ENCODE data around the gene SLC49A4. TPM values are rescaled to one million over a fixed set of nuclear protein-coding genes. Genes with fewer than 3 reads are reported as not detected.

The SLC49A4 gene
- total RNA-seq, 4 donors from 2014 or later, result 20.4 to 33.9 (median 28.7) TPM

DNA sequence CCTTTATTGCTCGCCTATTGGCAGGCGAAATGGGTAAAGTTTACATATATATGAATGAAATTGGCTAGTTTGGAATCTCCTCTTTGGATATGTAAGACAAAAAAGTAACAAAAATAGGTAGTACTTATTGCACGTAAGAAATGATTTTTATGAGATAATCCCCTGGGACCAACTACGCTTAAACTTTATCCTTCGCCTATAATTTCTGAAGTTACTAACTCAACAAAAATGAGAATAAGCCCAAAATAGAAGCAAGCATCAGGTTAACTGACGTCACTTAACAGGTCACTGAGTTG lies 438 bp upstream of the SLC49A4 start:
- Histone ChIP-seq H3K4me3 (peak overlapping the region; percentile 63 to 72), H3K4me1 (peaks cover 2 to 55% (median 5%) of the 10 kb centered on the region in 3 donors), H3K9me3 (no peaks in the 10 kb centered on the region), H3K36me3 (no peaks in the 10 kb centered on the region), H3K27me3 (no peaks in the 10 kb centered on the region), H3K27ac (peak overlapping the region; percentile 91 to 99 (median 94))
- TF ChIP-seq, protein P1, sequence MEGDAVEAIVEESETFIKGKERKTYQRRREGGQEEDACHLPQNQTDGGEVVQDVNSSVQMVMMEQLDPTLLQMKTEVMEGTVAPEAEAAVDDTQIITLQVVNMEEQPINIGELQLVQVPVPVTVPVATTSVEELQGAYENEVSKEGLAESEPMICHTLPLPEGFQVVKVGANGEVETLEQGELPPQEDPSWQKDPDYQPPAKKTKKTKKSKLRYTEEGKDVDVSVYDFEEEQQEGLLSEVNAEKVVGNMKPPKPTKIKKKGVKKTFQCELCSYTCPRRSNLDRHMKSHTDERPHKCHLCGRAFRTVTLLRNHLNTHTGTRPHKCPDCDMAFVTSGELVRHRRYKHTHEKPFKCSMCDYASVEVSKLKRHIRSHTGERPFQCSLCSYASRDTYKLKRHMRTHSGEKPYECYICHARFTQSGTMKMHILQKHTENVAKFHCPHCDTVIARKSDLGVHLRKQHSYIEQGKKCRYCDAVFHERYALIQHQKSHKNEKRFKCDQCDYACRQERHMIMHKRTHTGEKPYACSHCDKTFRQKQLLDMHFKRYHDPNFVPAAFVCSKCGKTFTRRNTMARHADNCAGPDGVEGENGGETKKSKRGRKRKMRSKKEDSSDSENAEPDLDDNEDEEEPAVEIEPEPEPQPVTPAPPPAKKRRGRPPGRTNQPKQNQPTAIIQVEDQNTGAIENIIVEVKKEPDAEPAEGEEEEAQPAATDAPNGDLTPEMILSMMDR (IDR thresholded peaks at IDR 0.05), result no peak
- peak; percentile 4 for TF ChIP-seq EP300 (IDR thresholded peaks at IDR 0.05)
- no peak for TF ChIP-seq POLR2AphosphoS5 (IDR thresholded peaks at IDR 0.05)
- ATAC-seq, result no peak
- WGBS, 2 donors (ENCODE audit: low coverage in 1 of 2), result 0% methylated on average over 6 of the region's 6 CpGs

DNA sequence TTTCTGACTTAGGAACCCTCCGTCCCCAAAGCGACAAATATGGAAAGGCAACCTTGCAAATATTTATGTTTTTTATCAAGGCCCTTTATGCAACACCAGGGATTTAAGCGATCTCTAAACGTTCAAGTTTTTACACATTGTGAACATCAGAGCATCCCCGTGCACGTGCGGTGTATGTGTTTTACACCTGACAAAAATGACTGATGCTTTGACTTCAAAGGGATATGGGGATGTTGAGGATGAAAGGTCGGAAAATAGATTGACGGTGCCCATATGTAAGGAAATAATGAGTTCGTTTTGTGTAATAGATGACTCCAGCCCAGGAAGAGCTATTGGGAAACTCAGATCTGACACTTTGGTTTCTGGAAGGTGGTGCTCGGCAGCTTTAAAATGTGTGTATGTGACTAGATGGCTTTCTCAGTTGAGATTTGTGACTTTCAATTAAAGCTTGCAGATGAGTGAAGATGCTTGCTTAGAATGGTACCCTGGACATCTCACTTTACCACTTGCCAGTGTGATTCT lies 866 bp downstream of the SLC49A4 start:
- no peaks in the 10 kb centered on the region for H3K9me3 ChIP-seq
- no peaks in the 10 kb centered on the region for H3K27me3 ChIP-seq
- WGBS, 2 donors (ENCODE audit: low coverage in 1 of 2), result 12 to 22% methylated on average over 9 to 10 of the region's 11 CpGs
- H3K27ac ChIP-seq, result peak overlapping the region; percentile 91 to 99 (median 94)
- peak overlapping the region; percentile 63 to 72 for H3K4me3 ChIP-seq
- ATAC-seq, result no peak
- H3K4me1 ChIP-seq, result peaks cover 2 to 56% (median 5%) of the 10 kb centered on the region in 3 donors
- no peak for TF ChIP-seq EP300 (IDR thresholded peaks at IDR 0.05)
- no peak for TF ChIP-seq POLR2A (IDR thresholded peaks at IDR 0.05)
- TF ChIP-seq POLR2AphosphoS5 (IDR thresholded peaks at IDR 0.05), result no peak
- TF ChIP-seq, protein P1 (IDR thresholded peaks at IDR 0.05), result no peak
- no peaks in the 10 kb centered on the region for H3K36me3 ChIP-seq

DNA sequence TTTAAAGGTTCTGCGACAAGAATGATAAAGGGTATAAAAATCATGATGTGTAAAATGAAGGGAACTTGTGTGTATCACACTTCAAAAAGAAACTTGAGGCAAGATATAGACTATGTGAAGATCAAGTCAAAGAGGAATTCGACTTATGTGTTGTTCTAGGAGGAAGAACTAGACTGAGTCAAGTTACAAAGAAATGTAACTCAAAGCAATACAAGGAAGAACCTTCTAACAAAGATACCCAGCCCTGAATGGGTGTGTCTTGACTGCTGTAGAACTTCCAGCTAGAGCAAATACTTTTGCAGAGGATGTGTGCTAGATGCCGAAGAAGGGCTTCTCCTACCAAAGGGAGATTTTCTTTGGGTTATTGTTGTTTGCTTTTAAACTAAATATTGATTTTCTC lies 2.4 kb downstream of the SLC49A4 start:
- H3K9me3 ChIP-seq, result no peaks in the 10 kb centered on the region
- TF ChIP-seq POLR2AphosphoS5 (IDR thresholded peaks at IDR 0.05), result no peak
- TF ChIP-seq POLR2A (IDR thresholded peaks at IDR 0.05), result no peak
- no peak for TF ChIP-seq EP300 (IDR thresholded peaks at IDR 0.05)
- TF ChIP-seq, protein P1 (IDR thresholded peaks at IDR 0.05), result no peak
- H3K27ac ChIP-seq, result no peak overlapping the region
- H3K36me3 ChIP-seq, result no peaks in the 10 kb centered on the region
- no peak for ATAC-seq
- WGBS, 2 donors (ENCODE audit: low coverage in 1 of 2), result 76 to 79% methylated on average over 2 to 3 of the region's 3 CpGs
- H3K4me3 ChIP-seq, result no peak overlapping the region
- no peaks in the 10 kb centered on the region for H3K27me3 ChIP-seq
- H3K4me1 ChIP-seq, result peaks cover 2 to 47% (median 5%) of the 10 kb centered on the region in 3 donors

DNA sequence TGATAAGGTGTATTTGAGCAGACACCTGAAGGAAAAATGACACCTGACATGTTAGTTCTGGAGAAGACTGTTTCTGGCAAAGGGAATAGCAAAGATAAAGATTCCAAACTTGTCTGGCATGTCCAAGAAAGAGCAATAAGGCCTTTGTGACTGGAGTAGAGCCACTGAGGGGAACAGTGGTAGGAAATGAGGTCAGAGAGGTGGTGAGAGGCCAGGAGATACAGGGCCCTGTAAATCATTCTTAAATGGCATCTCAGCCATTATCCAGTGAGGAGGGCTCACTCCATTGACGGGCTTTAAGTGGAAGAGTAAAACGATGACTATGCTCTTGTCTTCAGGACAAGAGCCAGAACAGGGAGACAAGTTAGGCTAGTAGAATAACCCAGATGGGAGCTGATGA lies 4.5 kb downstream of the SLC49A4 start:
- 84% methylated on average over 2 of the region's 2 CpGs; no CpG with 5 or more reads in 1 of the 2 donors for WGBS, 2 donors (ENCODE audit: low coverage in 1 of 2)
- ATAC-seq, result no peak
- Histone ChIP-seq H3K4me1 (peaks cover 2 to 40% (median 5%) of the 10 kb centered on the region in 3 donors), H3K27ac (no peak overlapping the region), H3K36me3 (no peaks in the 10 kb centered on the region), H3K4me3 (no peak overlapping the region), H3K27me3 (no peaks in the 10 kb centered on the region), H3K9me3 (no peaks in the 10 kb centered on the region)
- TF ChIP-seq POLR2A (IDR thresholded peaks at IDR 0.05) (no peak), EP300 (IDR thresholded peaks at IDR 0.05) (no peak), POLR2AphosphoS5 (IDR thresholded peaks at IDR 0.05) (no peak)
- TF ChIP-seq, protein P1 (IDR thresholded peaks at IDR 0.05), result no peak

DNA sequence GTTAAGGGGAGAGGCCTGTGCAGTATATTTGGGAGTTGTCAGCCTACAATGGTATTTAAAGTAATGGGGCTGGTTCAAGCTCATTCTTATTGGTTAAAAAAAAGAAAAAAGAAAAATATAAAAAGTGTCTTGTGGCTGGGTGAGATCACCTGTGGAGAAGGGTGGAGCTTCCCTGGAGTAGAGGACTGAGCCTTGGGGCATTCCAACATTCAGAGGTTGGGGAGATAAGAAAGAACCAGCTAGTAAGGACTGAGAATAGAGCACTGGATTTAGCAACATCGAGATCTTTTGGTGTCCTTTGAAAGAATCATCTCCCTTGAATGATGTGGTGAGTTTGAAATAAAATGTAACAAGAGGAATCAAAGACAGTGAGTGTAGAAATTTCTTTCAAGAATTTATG lies 5.2 kb downstream of the SLC49A4 start:
- WGBS, 2 donors (ENCODE audit: low coverage in 1 of 2), result 75 to 100% methylated on average over 1 of the region's 1 CpG
- H3K4me3 ChIP-seq, result no peak overlapping the region
- no peak overlapping the region for H3K27ac ChIP-seq
- TF ChIP-seq POLR2A (IDR thresholded peaks at IDR 0.05) (no peak), EP300 (IDR thresholded peaks at IDR 0.05) (no peak)
- TF ChIP-seq, protein P1 (IDR thresholded peaks at IDR 0.05), result no peak
- H3K4me1 ChIP-seq, result peaks cover 2 to 40% (median 5%) of the 10 kb centered on the region in 3 donors
- no peaks in the 10 kb centered on the region for H3K27me3 ChIP-seq
- no peaks in the 10 kb centered on the region for H3K36me3 ChIP-seq
- no peak for ATAC-seq
- no peaks in the 10 kb centered on the region for H3K9me3 ChIP-seq

Measured in gastroesophageal sphincter (tissue), 4 donors.